ENCODE measurements around the gene LDAF1. TPM values are rescaled to one million over a fixed set of nuclear protein-coding genes. Genes with fewer than 3 reads are reported as not detected.

The LDAF1 gene
- total RNA-seq, 1 experiment from 2014 or later: 18.7 TPM

- no peak for DNase-seq
- H4K91ac ChIP-seq (ENCODE audit: insufficient read length, low read depth, low read length): no peak overlapping the region
- TF ChIP-seq, protein P1, sequence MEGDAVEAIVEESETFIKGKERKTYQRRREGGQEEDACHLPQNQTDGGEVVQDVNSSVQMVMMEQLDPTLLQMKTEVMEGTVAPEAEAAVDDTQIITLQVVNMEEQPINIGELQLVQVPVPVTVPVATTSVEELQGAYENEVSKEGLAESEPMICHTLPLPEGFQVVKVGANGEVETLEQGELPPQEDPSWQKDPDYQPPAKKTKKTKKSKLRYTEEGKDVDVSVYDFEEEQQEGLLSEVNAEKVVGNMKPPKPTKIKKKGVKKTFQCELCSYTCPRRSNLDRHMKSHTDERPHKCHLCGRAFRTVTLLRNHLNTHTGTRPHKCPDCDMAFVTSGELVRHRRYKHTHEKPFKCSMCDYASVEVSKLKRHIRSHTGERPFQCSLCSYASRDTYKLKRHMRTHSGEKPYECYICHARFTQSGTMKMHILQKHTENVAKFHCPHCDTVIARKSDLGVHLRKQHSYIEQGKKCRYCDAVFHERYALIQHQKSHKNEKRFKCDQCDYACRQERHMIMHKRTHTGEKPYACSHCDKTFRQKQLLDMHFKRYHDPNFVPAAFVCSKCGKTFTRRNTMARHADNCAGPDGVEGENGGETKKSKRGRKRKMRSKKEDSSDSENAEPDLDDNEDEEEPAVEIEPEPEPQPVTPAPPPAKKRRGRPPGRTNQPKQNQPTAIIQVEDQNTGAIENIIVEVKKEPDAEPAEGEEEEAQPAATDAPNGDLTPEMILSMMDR (conservative IDR thresholded peaks at IDR 0.05): no peak
- H2AFZ ChIP-seq (ENCODE audit: low read length): no peak overlapping the region
- H4K5ac ChIP-seq (ENCODE audit: insufficient read length, low read depth, low read length): no peak overlapping the region
- H4K20me1 ChIP-seq (ENCODE audit: control insufficient read depth, insufficient read depth, insufficient read length): no peaks in the 10 kb centered on the region
- no peak overlapping the region for H3K9ac ChIP-seq (ENCODE audit: extremely low read depth, insufficient read length, low read length)
- H2BK20ac ChIP-seq (ENCODE audit: low read depth, low read length, poor library complexity, severe bottlenecking): no peak overlapping the region
- no peak overlapping the region for H3K18ac ChIP-seq (ENCODE audit: insufficient read length, low read depth, low read length)
- Mint-ChIP-seq H3K27ac (no peak overlapping the region), H3K36me3 (ENCODE audit: insufficient read depth in 1 of 3, low read depth in 3 of 3) (peaks cover 3 to 5% (median 5%) of the 10 kb centered on the region in 3 experiments; a peak in 5 of 7 replicates), H3K4me3 (no peak overlapping the region), H3K9me3 (peaks cover 8 to 10% of the 10 kb centered on the region in 2 experiments), H3K4me1 (peaks cover 40 to 47% of the 10 kb centered on the region in 2 experiments), H3K27me3 (ENCODE audit: low read depth) (peaks cover 15% of the 10 kb centered on the region)
- no peak overlapping the region for H2BK120ac ChIP-seq (ENCODE audit: low read depth, low read length, poor library complexity, severe bottlenecking)
- no peak overlapping the region for H3T11ph ChIP-seq (ENCODE audit: low read length)
- H3K9me3 ChIP-seq (ENCODE audit: control insufficient read depth, low read depth, low read length): no peaks in the 10 kb centered on the region
- peaks cover 10% of the 10 kb centered on the region for H3K4me1 ChIP-seq (ENCODE audit: insufficient read depth, low read length)
- H3K4me2 ChIP-seq (ENCODE audit: insufficient read depth, insufficient read length, low read length): no peak overlapping the region
- H3K23me2 ChIP-seq (ENCODE audit: insufficient read length, low read depth, low read length, poor library complexity, severe bottlenecking): no peaks in the 10 kb centered on the region
- no peaks in the 10 kb centered on the region for H3K79me2 ChIP-seq (ENCODE audit: insufficient read depth, low read length)
- no peak overlapping the region for H2BK12ac ChIP-seq (ENCODE audit: insufficient read length, low read depth, low read length)
- no peak overlapping the region for H4K8ac ChIP-seq (replicated peaks; ENCODE audit: insufficient read length, low read depth, low read length)
- no CpG with 5 or more reads among the region's 2 CpGs for WGBS (ENCODE audit: extremely low coverage, insufficient read length, low lambda C conversion rate)
- H2BK15ac ChIP-seq (ENCODE audit: low read depth, low read length): no peak overlapping the region
- H3K14ac ChIP-seq (ENCODE audit: insufficient read depth, low read length): no peak overlapping the region
- no peaks in the 10 kb centered on the region; the same call in 1 of the 2 replicates for H3K27me3 ChIP-seq (ENCODE audit: insufficient read depth, low read length)
- no peak overlapping the region for H3K4ac ChIP-seq (ENCODE audit: low read depth, low read length)
- H3K27ac ChIP-seq (ENCODE audit: insufficient read length, low read depth, low read length): no peak overlapping the region
- no peak overlapping the region for H2BK5ac ChIP-seq (ENCODE audit: insufficient read length, low read length)
- no peak overlapping the region for H3K56ac ChIP-seq (ENCODE audit: insufficient read length, low read depth, low read length)
- no peaks in the 10 kb centered on the region for H3K79me1 ChIP-seq (ENCODE audit: insufficient read depth, low read depth, low read length, poor library complexity, severe bottlenecking)
- H2AK5ac ChIP-seq (ENCODE audit: insufficient read length, low read length): no peak overlapping the region
- H3K23ac ChIP-seq (ENCODE audit: insufficient read length, low read depth, low read length): no peak overlapping the region
Measured at GRCh38 chr16:21224800-21225199, 66.3 kb downstream of the LDAF1 start.
